MV-4-11 (cell line): ENCODE data around the gene PREX1.

Experiments
- DNase-seq: peaks from one replicate; lab custom pipeline; 2025; lab: John Stamatoyannopoulos, UW

The PREX1 gene

GRCh38 chr20:48750941-48751635 is 76.7 kb downstream of the PREX1 start:
- peak; percentile 64 for DNase-seq

DNA sequence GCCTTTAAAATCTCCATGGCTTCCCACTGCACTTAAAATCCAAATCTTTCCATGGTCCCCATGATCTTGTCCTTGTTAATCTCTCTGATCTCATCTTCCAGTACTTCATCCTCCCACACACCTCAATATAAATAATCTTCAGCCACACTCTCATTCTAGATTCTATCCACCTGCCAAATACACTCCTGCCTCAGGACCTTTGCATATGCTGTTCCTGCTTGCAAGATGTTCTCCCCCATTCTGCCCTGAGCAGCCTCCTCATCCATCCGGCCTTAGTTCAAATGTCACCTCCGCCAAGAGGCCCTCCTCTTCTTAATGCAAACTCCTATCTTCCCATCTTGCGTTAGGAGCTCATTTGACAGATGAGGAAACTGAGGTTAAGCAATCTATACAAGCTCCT is 77.4 kb downstream of the PREX1 start:
- no peak for DNase-seq

GRCh38 chr20:48749437-48749836 is 78.4 kb downstream of the PREX1 start:
- DNase-seq, result no peak

GRCh38 chr20:48748556-48748955 is 79.2 kb downstream of the PREX1 start:
- DNase-seq, result no peak

GRCh38 chr20:48747840-48748414 is 79.9 kb downstream of the PREX1 start:
- no peak for DNase-seq

DNA sequence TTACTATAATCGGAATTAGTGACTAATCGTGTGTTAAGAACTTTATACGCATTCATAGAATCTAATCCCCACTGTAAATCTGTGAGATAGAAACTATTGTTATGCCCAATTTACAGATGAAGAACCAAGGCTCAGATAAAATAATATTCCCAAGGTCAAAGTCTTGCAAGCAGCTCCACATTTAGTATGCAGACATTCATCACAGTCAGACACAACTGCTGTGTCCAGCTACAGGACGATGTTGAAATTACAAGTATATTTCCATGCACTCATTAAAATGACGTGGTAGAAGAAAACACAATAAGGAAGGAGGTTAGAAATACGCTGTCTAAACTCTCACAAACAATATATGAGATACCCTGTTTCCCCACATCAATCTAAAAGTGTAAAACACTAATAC is 82.5 kb downstream of the PREX1 start:
- peak; percentile 12 for DNase-seq

DNA sequence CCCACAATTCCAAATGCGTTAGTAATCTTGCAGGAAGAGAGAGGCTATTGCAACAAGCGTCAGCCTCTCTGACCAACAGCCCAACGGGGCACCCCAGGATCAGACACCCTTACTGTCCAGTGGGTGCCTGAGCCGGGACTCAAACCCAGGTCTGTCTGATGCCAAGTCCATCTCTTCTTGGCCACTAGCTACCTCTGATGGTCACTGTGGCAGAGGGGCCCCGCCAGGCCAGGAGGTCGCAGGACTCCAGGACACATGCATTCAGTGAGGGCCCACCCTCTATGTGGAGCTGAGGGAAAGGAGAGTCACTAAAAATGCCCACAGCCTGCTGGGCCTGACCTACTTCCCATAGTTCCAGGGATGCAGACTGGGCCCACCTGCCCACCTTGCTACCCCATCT is 83.3 kb downstream of the PREX1 start:
- no peak for DNase-seq

DNA sequence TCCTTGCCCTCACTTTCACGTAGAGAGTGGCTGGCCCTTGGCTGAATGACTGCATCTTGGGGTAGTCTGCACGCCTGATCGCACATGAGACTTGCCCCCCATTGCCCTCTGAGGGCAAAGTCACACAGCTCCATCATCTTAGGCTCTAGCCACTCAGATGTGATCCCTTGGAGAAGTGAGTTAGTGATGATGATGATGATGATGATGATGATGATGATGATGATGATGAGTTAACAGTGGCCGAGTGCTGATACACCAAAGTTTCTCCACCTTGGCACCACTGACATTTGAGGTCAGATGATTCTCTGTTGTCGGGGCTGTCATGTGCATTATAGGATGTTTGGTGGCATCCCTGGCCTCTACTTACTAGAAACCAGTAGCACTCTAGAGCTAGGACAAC is 84.0 kb downstream of the PREX1 start:
- DNase-seq, result no peak

DNA sequence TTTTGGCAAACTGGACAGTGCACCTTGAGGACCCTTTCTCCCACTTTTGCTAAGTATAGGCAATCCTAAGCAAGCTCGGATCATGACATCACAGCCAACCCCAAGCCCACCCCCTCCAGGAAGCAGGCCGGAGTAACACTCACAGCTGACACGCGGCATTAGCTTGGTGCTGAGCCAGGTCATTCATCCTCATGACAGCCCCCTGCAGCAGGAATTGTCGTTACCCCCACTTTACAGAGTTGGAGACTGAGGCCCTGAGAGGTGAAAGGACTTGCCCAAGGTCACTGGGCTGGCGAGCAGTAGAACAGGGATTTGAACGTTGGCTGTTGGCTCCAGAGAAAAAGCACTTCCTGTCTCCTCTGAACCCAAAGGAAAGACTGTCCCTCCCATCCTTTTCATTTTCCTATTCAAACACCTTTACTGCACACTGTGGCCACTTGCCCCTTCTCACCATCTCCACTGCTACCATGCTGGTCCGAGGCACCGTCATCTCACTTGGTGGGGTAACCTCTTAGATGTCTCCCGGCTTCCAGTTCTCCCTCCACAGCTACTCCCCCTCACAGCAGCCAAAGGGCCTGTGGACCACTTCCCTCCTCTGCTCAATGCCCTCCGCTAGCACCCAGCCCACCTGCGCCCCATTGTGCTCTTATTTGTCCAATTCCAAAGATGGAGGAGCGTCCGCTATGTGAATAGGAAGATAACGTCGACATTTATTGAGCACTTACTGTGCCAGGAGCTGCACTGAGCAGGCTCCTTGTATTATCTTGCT is 84.7 kb downstream of the PREX1 start:
- no peak for DNase-seq

GRCh38 chr20:48742233-48742632 is 85.6 kb downstream of the PREX1 start:
- no peak for DNase-seq

GRCh38 chr20:48741669-48742068 is 86.1 kb downstream of the PREX1 start:
- DNase-seq, result no peak

DNA sequence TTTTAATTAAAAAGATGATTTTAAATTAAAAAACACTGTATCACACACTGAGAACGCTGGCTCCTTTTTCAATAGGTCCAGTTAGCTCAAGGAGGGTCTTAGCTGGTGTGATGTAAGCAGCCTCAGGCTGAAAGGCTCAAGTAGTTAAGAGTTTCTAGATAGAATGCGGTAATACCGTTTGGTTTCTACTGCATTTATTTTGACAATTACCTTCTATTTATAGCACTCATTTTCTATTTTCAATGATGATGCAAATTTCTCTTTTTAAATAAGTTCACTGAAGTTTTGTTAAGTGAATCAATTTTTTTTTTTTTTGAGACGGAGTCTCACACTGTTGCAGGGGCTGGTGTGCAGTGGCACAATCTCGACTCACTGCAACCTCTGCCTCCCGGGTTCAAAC is 87.1 kb downstream of the PREX1 start:
- no peak for DNase-seq

GRCh38 chr20:48740292-48740649 is 87.5 kb downstream of the PREX1 start:
- DNase-seq, result no peak

GRCh38 chr20:48739395-48740291 is 88.2 kb downstream of the PREX1 start:
- peak; percentile 39 for DNase-seq

GRCh38 chr20:48738399-48739304 is 89.1 kb downstream of the PREX1 start:
- peak; percentile 55 for DNase-seq

DNA sequence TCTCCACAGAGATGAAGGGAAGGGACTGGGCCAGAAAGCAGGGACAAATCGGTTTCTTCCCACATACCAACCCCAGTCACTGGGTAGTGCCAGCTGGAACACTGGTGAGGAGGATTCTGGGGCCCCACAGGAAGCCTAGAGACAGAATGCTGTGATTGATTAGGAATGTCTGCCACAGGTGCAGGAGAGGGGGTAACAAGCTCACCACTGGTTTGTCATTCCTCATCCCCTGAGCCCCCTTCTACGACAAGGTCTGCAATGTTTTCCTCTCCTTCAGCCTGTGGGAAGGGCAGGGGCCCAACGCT is 89.8 kb downstream of the PREX1 start:
- DNase-seq, result no peak

DNA sequence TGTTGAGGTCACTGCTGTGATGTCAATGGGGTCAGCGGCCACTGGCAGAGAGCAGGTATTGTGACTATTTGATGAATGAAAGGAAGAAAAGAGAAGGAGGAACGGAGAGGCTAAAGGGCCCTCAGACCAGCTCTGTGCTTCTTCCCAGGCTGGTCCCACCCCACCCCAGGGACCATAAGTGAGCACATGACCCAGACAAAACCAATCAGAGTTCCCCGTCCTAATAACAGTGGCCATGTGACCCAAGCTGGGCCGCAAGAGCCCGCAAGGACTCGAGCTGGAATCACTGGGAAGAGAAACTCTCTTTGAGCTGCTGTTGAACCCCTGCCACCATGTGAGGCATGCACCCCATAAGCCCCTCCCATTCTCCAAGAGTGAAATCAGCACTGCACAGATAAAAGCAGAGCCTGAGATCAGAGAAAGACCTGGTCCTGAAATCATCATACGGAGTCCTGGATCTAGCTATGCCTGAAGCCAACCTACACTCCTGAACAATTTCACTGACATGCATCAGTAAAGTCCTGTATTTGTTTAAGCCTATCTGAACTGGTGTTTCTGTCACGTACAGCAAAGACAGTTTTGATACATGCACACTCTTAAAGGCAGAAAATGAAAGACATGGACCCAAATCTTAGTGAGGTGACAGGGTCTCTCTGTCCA is 90.2 kb downstream of the PREX1 start:
- no peak for DNase-seq

- no peak for DNase-seq
Measured at GRCh38 chr20:48736636-48737035, 91.2 kb downstream of the PREX1 start.

DNA sequence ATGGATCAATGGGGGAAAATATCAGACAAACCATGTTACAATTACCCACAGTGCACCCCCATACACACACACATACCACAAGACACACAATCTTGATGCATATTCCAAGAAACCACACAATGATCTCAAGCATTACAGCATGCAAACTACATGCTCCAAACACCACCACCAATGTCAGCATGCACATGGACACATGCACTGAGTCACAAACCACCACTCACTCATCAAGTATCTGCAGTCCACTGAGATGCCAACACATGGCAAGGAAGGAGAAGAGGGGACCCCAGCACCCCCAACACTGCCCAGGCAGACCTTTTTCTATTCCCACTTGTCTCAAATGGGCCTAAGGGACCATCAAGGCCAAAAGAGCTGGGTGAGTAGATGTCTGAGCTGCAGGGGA is 91.6 kb downstream of the PREX1 start:
- peak; percentile 23 for DNase-seq

DNA sequence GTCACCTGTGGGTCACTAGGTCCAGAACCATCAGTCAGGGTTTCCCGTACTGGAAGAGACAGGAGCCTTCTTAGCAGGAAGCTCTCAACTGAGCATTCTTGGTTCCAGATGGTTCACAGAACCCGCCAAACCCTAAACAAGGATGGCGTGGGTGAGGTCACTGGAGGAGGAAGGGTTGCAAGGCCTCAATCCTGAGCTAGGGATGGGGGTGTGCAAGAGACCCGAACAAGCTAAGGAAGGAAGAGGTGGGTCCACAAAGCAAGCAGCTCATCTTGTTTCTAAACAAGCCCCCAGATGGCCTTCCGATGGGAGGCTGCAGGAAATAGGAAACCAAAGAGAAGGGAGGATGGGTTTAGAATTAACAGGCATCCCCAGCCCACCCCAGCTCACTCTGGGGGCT is 92.7 kb downstream of the PREX1 start:
- no peak for DNase-seq
